ENCODE results near the gene INHBA. TPM values are rescaled to one million over a fixed set of nuclear protein-coding genes. Genes with fewer than 3 reads are reported as not detected.

The INHBA gene
- total and polyA plus RNA-seq, 2 of the 4 experiments (the other 2 are of a cell fraction) = 60.2 to 112 TPM

DNA sequence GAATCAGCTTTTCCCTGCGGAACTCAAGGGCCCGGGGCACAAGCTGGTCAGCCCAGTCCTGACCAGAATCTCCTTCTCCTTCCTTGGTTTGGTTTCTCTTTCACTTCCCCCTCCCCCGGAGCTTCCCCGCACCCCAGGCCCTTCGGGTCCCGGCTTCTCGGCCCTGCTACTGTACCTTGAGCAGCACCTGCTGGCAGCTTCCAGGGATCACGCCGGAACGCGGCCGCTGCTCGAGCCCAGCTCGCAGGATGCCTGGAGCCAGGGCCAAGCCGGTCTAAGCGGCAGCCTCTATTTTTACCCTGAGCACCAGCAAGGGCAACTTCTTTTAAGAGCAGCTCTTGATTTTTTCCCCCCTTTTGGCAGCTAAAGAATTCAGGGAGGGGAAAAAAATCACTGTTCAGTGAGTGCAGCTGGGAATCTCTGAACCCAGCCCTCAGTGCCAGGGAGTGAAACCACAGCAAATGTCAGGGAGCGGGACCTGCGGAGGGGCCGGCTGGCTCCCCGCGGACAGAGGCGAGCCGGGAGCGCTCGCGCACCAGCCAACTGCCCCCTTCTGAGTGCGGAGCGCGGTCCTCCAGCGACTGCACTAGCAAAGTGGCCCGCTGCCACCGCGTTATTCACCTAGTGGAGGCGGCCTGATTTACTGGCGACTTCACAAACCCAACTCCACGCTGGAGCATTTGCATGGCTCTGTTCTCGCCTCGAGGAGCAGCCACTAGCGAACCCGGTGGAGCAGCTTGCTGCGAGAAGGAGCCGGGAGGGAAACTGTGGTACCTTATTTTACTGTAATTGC is 2.4 kb upstream of the INHBA start (continued):
- TF ChIP-seq SMC3 (IDR thresholded peaks at IDR 0.05; ENCODE audit: low read depth, low read length) (peak; percentile 76), NFE2L2 (IDR thresholded peaks at IDR 0.05; ENCODE audit: low read depth, low read length) (no peak), MAZ (IDR thresholded peaks at IDR 0.05; ENCODE audit: borderline replicate concordance, low read depth, low read length) (peak; percentile 79)

All from IMR-90 (cell line).